H1 (cell line): ENCODE data around the gene STK32C. TPM values are rescaled to one million over a fixed set of nuclear protein-coding genes. Genes with fewer than 3 reads are reported as not detected.

ENCODE experiments used
- CTCF ChIA-PET: fragments of 300-600 bp; sonication (Branson Sonifier 250); formaldehyde crosslinking; loops from one replicate; lab custom pipeline; 2021; ENCODE audit not compliant: partially characterized antibody; lab: Charles Lee
- POLR2A ChIA-PET: fragments of 300-600 bp; sonication (Branson Sonifier 250); formaldehyde crosslinking; loops from one replicate; lab custom pipeline; 2021; ENCODE audit warnings: inconsistent platforms; ENCODE audit not compliant: partially characterized antibody; lab: Charles Lee
- DNase-seq, 2 experiments: peaks; one replicate each; pipeline versions ENCODE4 v3.0.0 to v3.0.0-alpha.2; 2010 to 2022; ENCODE audit warnings: low spot score in 2 of 2, low read depth in 1 of 2, mixed read lengths in 1 of 2
- FAIRE-seq: peaks from 2 replicates; lab custom pipeline; 2011; peaks lifted over from hg19 to GRCh38; lab: Jason Lieb, UNC
- H2AFZ ChIP-seq: 2 replicates; pipeline ENCODE4 v1.8.1; 2012; ENCODE audit warnings: low read length, inconsistent platforms
- H2AK5ac ChIP-seq: 2 replicates; pipeline ENCODE4 v1.6.1; 2013; ENCODE audit warnings: low read depth, low read length
- H2BK120ac ChIP-seq: replicated peaks from 2 replicates; pipeline ENCODE3; 2013; ENCODE audit warnings: low read depth, low read length, inconsistent platforms
- H2BK12ac ChIP-seq: 2 replicates; pipeline ENCODE4 v1.6.1; 2013; ENCODE audit warnings: low read depth, low read length
- H2BK15ac ChIP-seq: 2 replicates; pipeline ENCODE4 v1.6.1; 2013; ENCODE audit warnings: low read length
- H2BK20ac ChIP-seq: 2 replicates; pipeline ENCODE4 v1.6.1; 2013; ENCODE audit warnings: low read length
- H2BK5ac ChIP-seq: 2 replicates; pipeline ENCODE4 v1.6.1; 2013; ENCODE audit warnings: low read depth, low read length
- H3K14ac ChIP-seq: 2 replicates; pipeline ENCODE4 v1.6.1; 2013; ENCODE audit warnings: inconsistent platforms; ENCODE audit not compliant: insufficient read length
- H3K18ac ChIP-seq: 2 replicates; pipeline ENCODE4 v1.6.1; 2013; ENCODE audit warnings: low read length; ENCODE audit errors: extremely low read depth
- H3K23ac ChIP-seq: 2 replicates; pipeline ENCODE4 v1.6.1; 2013; ENCODE audit warnings: inconsistent platforms; ENCODE audit not compliant: insufficient read length
- H3K23me2 ChIP-seq: 2 replicates; pipeline ENCODE4 v1.6.1; 2013; ENCODE audit warnings: low read depth, low read length
- H3K27ac ChIP-seq: 2 replicates; pipeline ENCODE4 v1.6.1; 2011; ENCODE audit warnings: low read depth, low read length, inconsistent platforms
- H3K27me3 ChIP-seq, 4 experiments: replicated peaks in 1 of 4; 1 replicate in 1 of 4; 2 replicates in 3 of 4; pipeline versions ENCODE4 v1.6.1 to v1.8.1; 2011 to 2013; ENCODE audit warnings: low read length in 3 of 4, mild to moderate bottlenecking in 3 of 4, inconsistent platforms in 2 of 4, mixed read lengths in 2 of 4, moderate library complexity in 1 of 4; ENCODE audit not compliant: control insufficient read depth in 3 of 4, insufficient read depth in 3 of 4; ENCODE audit errors: extremely low read depth in 1 of 4
- H3K36me3 ChIP-seq, 4 experiments: 2 replicates each; pipeline versions ENCODE4 v1.6.1 to v1.8.1; 2011 to 2013; ENCODE audit warnings: mild to moderate bottlenecking in 4 of 4, low read length in 3 of 4, moderate library complexity in 2 of 4, control low read depth in 1 of 4, inconsistent platforms in 1 of 4; ENCODE audit not compliant: insufficient read depth in 4 of 4, control insufficient read depth in 2 of 4
- H3K4ac ChIP-seq: replicated peaks from 2 replicates; pipeline ENCODE3; 2013; ENCODE audit warnings: low read length, low read depth, mixed read lengths, inconsistent platforms; ENCODE audit not compliant: insufficient read length
- H3K4me1 ChIP-seq, 4 experiments: replicated peaks in 1 of 4; 1 replicate in 1 of 4; 2 replicates in 3 of 4; pipeline versions ENCODE4 v1.6.1 to v1.8.1; 2011 to 2013; ENCODE audit warnings: low read length in 3 of 4, inconsistent platforms in 2 of 4, mixed read lengths in 1 of 4; ENCODE audit not compliant: insufficient read depth in 4 of 4, control insufficient read depth in 3 of 4
- H3K4me2 ChIP-seq, 2 experiments: 2 replicates each; pipeline versions ENCODE4 v1.6.1 to v1.8.1; 2011 to 2013; ENCODE audit warnings: low read depth in 2 of 2, low read length in 2 of 2, control low read depth in 1 of 2, inconsistent platforms in 1 of 2, mild to moderate bottlenecking in 1 of 2; ENCODE audit not compliant: insufficient read depth in 1 of 2
- H3K4me3 ChIP-seq, 4 experiments: fragments of 200-600, 300-600 bp in 1 of 4; sonication (generic), shearing (Covaris generic), sonication (Bioruptor Twin) in 1 of 4; 2 replicates each; pipeline versions ENCODE4 v1.5.1 to v1.8.1; 2011 to 2016; ENCODE audit warnings: low read length in 4 of 4, low read depth in 3 of 4, control low read depth in 2 of 4, inconsistent platforms in 2 of 4, mild to moderate bottlenecking in 2 of 4, mixed read lengths in 1 of 4, moderate library complexity in 1 of 4; ENCODE audit not compliant: insufficient read depth in 2 of 4; ENCODE audit errors: extremely low read depth in 1 of 4
- H3K56ac ChIP-seq: replicated peaks from 2 replicates; pipeline ENCODE3; 2013; ENCODE audit warnings: low read depth, mild to moderate bottlenecking, mixed read lengths, low read length, inconsistent platforms; ENCODE audit not compliant: insufficient read length
- H3K79me1 ChIP-seq: 2 replicates; pipeline ENCODE4 v1.6.1; 2013; ENCODE audit warnings: low read depth, low read length, control low read depth
- H3K79me2 ChIP-seq, 2 experiments: 2 replicates each; pipeline versions ENCODE4 v1.6.1 to v1.8.1; 2012 to 2013; ENCODE audit warnings: low read length in 2 of 2, mild to moderate bottlenecking in 2 of 2, inconsistent platforms in 1 of 2; ENCODE audit not compliant: insufficient read depth in 2 of 2, control insufficient read depth in 1 of 2
- H3K9ac ChIP-seq, 4 experiments: replicated peaks in 1 of 4; 1 replicate in 1 of 4; 2 replicates in 3 of 4; pipeline versions ENCODE4 v1.6.1 to v1.8.1; 2011 to 2013; ENCODE audit warnings: low read depth in 3 of 4, low read length in 3 of 4, control low read depth in 2 of 4, mild to moderate bottlenecking in 2 of 4, moderate library complexity in 2 of 4, inconsistent platforms in 1 of 4; ENCODE audit errors: extremely low read depth in 1 of 4
- H3K9me3 ChIP-seq, 2 experiments: 2 replicates each; pipeline versions ENCODE4 v1.6.1 to v1.8.1; 2012 to 2013; ENCODE audit warnings: mild to moderate bottlenecking in 2 of 2, moderate library complexity in 2 of 2, control low read depth in 1 of 2, inconsistent platforms in 1 of 2, low read depth in 1 of 2, low read length in 1 of 2, mixed read lengths in 1 of 2; ENCODE audit not compliant: insufficient read depth in 2 of 2
- H4K20me1 ChIP-seq, 2 experiments: replicated peaks in 1 of 2; 2 replicates each; pipeline versions ENCODE3 to v1.8.1; 2011 to 2013; ENCODE audit warnings: inconsistent platforms in 2 of 2, low read length in 2 of 2, mild to moderate bottlenecking in 1 of 2; ENCODE audit not compliant: insufficient read depth in 2 of 2, control insufficient read depth in 1 of 2
- H4K5ac ChIP-seq: 2 replicates; pipeline ENCODE4 v1.6.1; 2013; ENCODE audit warnings: low read length, low read depth, mixed read lengths, inconsistent platforms; ENCODE audit not compliant: insufficient read length
- H4K8ac ChIP-seq: 2 replicates; pipeline ENCODE4 v1.8.0; 2013; ENCODE audit warnings: mild to moderate bottlenecking, moderate library complexity, low read length, inconsistent platforms; ENCODE audit not compliant: insufficient read depth; ENCODE audit errors: extremely low read depth
- H4K91ac ChIP-seq: replicated peaks from 2 replicates; pipeline ENCODE3; 2013; ENCODE audit warnings: low read length, mixed read lengths, inconsistent platforms; ENCODE audit not compliant: insufficient read length
- ASH2L ChIP-seq: fragments of 200-600, 300-600 bp; sonication (generic); IDR thresholded peaks from one replicate; pipeline ENCODE4 v1.7.1; 2017; ENCODE audit warnings: low read length
- HDAC2 ChIP-seq, 2 experiments: fragments of 300-600 bp in 1 of 2; sonication (generic) in 1 of 2; IDR thresholded peaks; 2 replicates each; pipeline ENCODE4 v1.6.1; 2011 to 2012; ENCODE audit warnings: low read depth in 2 of 2, low read length in 2 of 2, mild to moderate bottlenecking in 2 of 2, moderate library complexity in 2 of 2, borderline replicate concordance in 1 of 2, inconsistent platforms in 1 of 2
- MAFK ChIP-seq: IDR thresholded peaks from 2 replicates; pipeline ENCODE4 v1.6.1; 2012; ENCODE audit warnings: low read depth, mild to moderate bottlenecking, improper control_type of control experiment, low read length
- PHF8 ChIP-seq: fragments of 200-600 bp; sonication (generic); conservative IDR thresholded peaks from 2 replicates; pipeline ENCODE4 v1.7.1; 2012; ENCODE audit warnings: low read depth, mild to moderate bottlenecking, inconsistent platforms, low read length, moderate library complexity
- TCF12 ChIP-seq: IDR thresholded peaks from 2 replicates; pipeline ENCODE4 v1.6.1; 2011; ENCODE audit warnings: low read depth, mild to moderate bottlenecking, low read length
- ZNF274 ChIP-seq: IDR thresholded peaks from 2 replicates; pipeline ENCODE4 v1.7.0; 2012; ENCODE audit warnings: low read length, borderline replicate concordance; ENCODE audit errors: extremely low read depth
- WGBS, 2 experiments: shearing (Covaris generic) in 1 of 2; methylation state at CpG; one replicate each; pipeline versions ENCODE4 v1.1.6 to v1.1.7; 2013 to 2015; ENCODE audit warnings: low lambda C conversion rate in 2 of 2, mixed read lengths in 2 of 2, inconsistent platforms in 1 of 2, low coverage in 1 of 2, missing lambda C conversion rate in 1 of 2; ENCODE audit not compliant: insufficient replicate concordance in 2 of 2, insufficient coverage in 1 of 2, insufficient read length in 1 of 2; ENCODE audit errors: extremely low coverage in 1 of 2, missing lambda C conversion rate in 1 of 2; 5-methylcytosine and 5-hydroxymethylcytosine counted together
- polyA plus RNA-seq, 7 experiments: library from polyadenylated mRNA; depleted of rRNA in 3 of 7; stranded (reverse) in 5 of 7; unstranded in 2 of 7; fragments of >200 nt in 5 of 7; fragments of 200-250 nt in 2 of 7; gene quantifications; 1 replicate in 5 of 7; 2 replicates in 1 of 7; 4 replicates in 1 of 7; pipeline versions ENCODE4 v1.2.1 to v1.2.3, GENCODE V29; 2011 to 2013; ENCODE audit warnings: missing spikeins in 2 of 7, mixed read lengths in 2 of 7
- total RNA-seq: library from RNA; stranded (reverse); fragmentation: NEBNext Ultra II Directional; extraction: Animal tissue kit (Norgen Biotek cat#: 25700); gene quantifications from 2 replicates; pipeline ENCODE4 v1.2.1, GENCODE V29; 2021

The STK32C gene
- total and polyA plus RNA-seq, 2 of the 8 experiments (the other 6 are each of a cell fraction or from before 2014, with no cell fraction given) = 10.6 to 15.6 TPM

DNA sequence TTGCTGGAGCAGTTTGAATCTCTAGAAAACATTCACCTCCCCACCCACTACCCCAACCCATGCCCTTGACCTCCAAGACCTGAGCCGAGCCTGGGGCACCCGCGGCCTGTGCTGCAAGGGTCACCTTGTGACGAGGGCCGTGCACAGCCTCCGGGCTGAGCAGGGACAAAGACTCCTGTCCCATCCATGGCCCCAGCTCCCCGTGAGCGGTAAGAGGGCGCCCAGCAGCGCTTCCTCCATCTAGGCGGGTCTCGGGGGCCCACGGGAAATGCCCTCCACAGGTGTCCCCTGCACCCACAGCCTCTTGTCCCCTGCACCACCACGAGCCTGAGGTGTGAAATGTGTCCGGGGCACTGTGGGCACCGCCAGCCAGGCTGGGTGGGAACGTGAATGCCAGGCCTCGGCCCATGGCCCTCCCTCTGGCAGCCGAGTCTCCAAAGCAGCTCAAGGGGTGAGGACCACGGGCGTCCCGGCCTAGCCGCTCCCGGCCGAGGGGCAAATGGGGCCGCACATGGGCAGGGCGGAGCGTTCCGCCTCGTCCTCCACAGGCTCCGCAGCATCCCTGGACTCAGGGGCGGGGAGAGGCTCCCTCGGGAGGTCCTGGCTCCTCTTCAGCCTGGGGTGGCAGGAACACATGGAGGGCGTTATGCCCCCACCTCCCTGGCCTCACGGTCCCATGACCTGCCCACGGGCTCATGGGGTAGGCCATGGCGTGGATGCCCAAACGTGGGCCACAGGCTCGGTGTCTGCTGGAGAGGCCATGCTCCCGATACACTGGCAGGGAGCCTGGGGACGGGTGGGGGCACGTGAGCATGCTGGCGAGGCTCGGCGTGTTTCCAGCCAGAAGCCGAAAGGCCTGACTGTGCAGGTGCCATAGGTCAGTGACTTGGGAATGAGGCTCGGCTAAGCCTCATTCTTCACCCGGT lies 100.0 kb downstream of the STK32C start:
- H3K27ac ChIP-seq = no peak overlapping the region
- H3K27me3 ChIP-seq = no peaks in the 10 kb centered on the region
- no peak overlapping the region for H4K8ac ChIP-seq
- H3K79me2 ChIP-seq = no peaks in the 10 kb centered on the region
- H3K18ac ChIP-seq = no peak overlapping the region
- H2BK5ac ChIP-seq = no peak overlapping the region
- no peak overlapping the region for H3K23ac ChIP-seq
- H4K5ac ChIP-seq = no peak overlapping the region
- no peak overlapping the region for H2BK20ac ChIP-seq
- H3K14ac ChIP-seq = no peak overlapping the region
- FAIRE-seq (no peak), DNase-seq (no peak)
- no peak overlapping the region for H3K9ac ChIP-seq
- H3K4ac ChIP-seq = no peak overlapping the region
- H3K9me3 ChIP-seq = no peaks in the 10 kb centered on the region
- no peak overlapping the region for H3K4me3 ChIP-seq
- H2AFZ ChIP-seq = no peak overlapping the region
- H2BK12ac ChIP-seq = no peak overlapping the region
- H3K79me1 ChIP-seq = no peaks in the 10 kb centered on the region
- no peak overlapping the region for H3K4me2 ChIP-seq
- no peak overlapping the region for H4K91ac ChIP-seq
- ChIA-PET POLR2A (no interaction called here), CTCF (interaction anchor here (1.7 kb wide), 1 partner anchor 141 kb away, joined by 3 read pairs; no protein-coding TSS in a partner anchor)
- no peaks in the 10 kb centered on the region for H3K23me2 ChIP-seq
- H3K56ac ChIP-seq = no peak overlapping the region
- no peak overlapping the region for H2BK15ac ChIP-seq
- 91% methylated on average over 41 of the region's 48 CpGs; no CpG with 5 or more reads in 1 of the 2 experiments for WGBS, 2 experiments
- no peak overlapping the region for H2AK5ac ChIP-seq
- peaks cover 2 to 6% of the 10 kb centered on the region in 2 experiments for H4K20me1 ChIP-seq
- no peaks in the 10 kb centered on the region for H3K36me3 ChIP-seq
- H2BK120ac ChIP-seq = no peak overlapping the region
- TF ChIP-seq ZNF274 (no peak), TCF12 (no peak), MAFK (no peak), ASH2L (no peak), HDAC2 (IDR thresholded peaks at IDR 0.05; ENCODE audit: borderline replicate concordance in 1 of 2, low read depth in 2 of 2, low read length in 2 of 2) (no peak), PHF8 (no peak)
- H3K4me1 ChIP-seq = no peaks in the 10 kb centered on the region
